Neural cell (in vitro differentiated cells): ENCODE measurements around the gene TMEM116. TPM values are rescaled to one million over a fixed set of nuclear protein-coding genes. Genes with fewer than 3 reads are reported as not detected.

Experiments used
- H2AFZ ChIP-seq: fragments of 200-600, 300-800 bp; sonication (generic), shearing (Covaris generic); 2 replicates; pipeline ENCODE4 v1.6.0; 2014; ENCODE audit warnings: low read depth, mild to moderate bottlenecking, antibody characterized with exemption, low read length, moderate library complexity
- H3F3A ChIP-seq: fragments of 200-600 bp; shearing (Covaris generic); 2 replicates; pipeline ENCODE4 v1.6.1; 2016; ENCODE audit warnings: mild to moderate bottlenecking, moderate library complexity, mixed read lengths, antibody characterized with exemption, low read length; ENCODE audit not compliant: insufficient read depth, poor library complexity, severe bottlenecking
- H3K27ac ChIP-seq: fragments of 200-600, 300-800 bp; sonication (generic), shearing (Covaris generic); 2 replicates; pipeline ENCODE4 v1.5.1; 2014; ENCODE audit warnings: mild to moderate bottlenecking, low read length, moderate library complexity
- H3K27me3 ChIP-seq: fragments of 300-800, 200-600 bp; sonication (generic), shearing (Covaris generic); 2 replicates; pipeline ENCODE4 v1.6.0; 2014; ENCODE audit warnings: mild to moderate bottlenecking, low read depth, low read length, moderate library complexity; ENCODE audit not compliant: insufficient read depth
- H3K36me3 ChIP-seq: fragments of 300-800, 200-600 bp; sonication (generic), shearing (Covaris generic); 2 replicates; pipeline ENCODE4 v1.5.1; 2014; ENCODE audit warnings: mild to moderate bottlenecking, antibody characterized with exemption, low read length, moderate library complexity; ENCODE audit not compliant: insufficient read depth
- H3K4me2 ChIP-seq: fragments of 300-800, 200-600 bp; sonication (generic), shearing (Covaris generic); 2 replicates; pipeline ENCODE4 v1.6.0; 2014; ENCODE audit warnings: mild to moderate bottlenecking, low read length
- H3K4me3 ChIP-seq: fragments of 300-800, 200-600 bp; sonication (generic), shearing (Covaris generic); 2 replicates; pipeline ENCODE4 v1.5.1; 2014; ENCODE audit warnings: mild to moderate bottlenecking, low read length, moderate library complexity
- H3K79me2 ChIP-seq: fragments of 200-600 bp; shearing (Covaris generic); replicated peaks from 2 replicates; pipeline ENCODE4 v1.6.0; 2014; ENCODE audit warnings: mild to moderate bottlenecking, low read length, moderate library complexity; ENCODE audit not compliant: insufficient read depth
- H3K9ac ChIP-seq: fragments of 300-800, 200-600 bp; sonication (generic), shearing (Covaris generic); 2 replicates; pipeline ENCODE4 v1.6.1; 2016; ENCODE audit warnings: mild to moderate bottlenecking, low read length, mixed read lengths
- H3K9me2 ChIP-seq: fragments of 200-600 bp; shearing (Covaris generic); 2 replicates; pipeline ENCODE4 v1.6.1; 2016; ENCODE audit warnings: mild to moderate bottlenecking, low read length, mixed read lengths; ENCODE audit not compliant: insufficient read depth
- H3K9me3 ChIP-seq: fragments of 200-600, 300-800 bp; sonication (generic), shearing (Covaris generic); 2 replicates; pipeline ENCODE4 v1.6.1; 2016; ENCODE audit warnings: mild to moderate bottlenecking, mixed run types, low read length, moderate library complexity, mixed read lengths
- H4K20me1 ChIP-seq: fragments of 200-600 bp; shearing (Covaris generic); 2 replicates; pipeline ENCODE4 v1.6.1; 2016; ENCODE audit warnings: mild to moderate bottlenecking, mixed run types; ENCODE audit not compliant: insufficient read depth
- EP300 ChIP-seq: fragments of 450-650 bp; conservative IDR thresholded peaks from 2 replicates; pipeline ENCODE4 v1.6.1; 2014; ENCODE audit warnings: antibody characterized with exemption, mild to moderate bottlenecking, moderate library complexity; ENCODE audit not compliant: poor library complexity, severe bottlenecking
- EZH2 ChIP-seq: fragments of 200-600, 300-800 bp; shearing (Covaris generic), sonication (generic); IDR thresholded peaks from 2 replicates; pipeline ENCODE4 v1.6.1; 2014; ENCODE audit warnings: antibody characterized with exemption, low read length, borderline replicate concordance, mild to moderate bottlenecking; ENCODE audit not compliant: insufficient read depth, poor library complexity, severe bottlenecking
- MXI1 ChIP-seq: fragments of 450-650 bp; conservative IDR thresholded peaks from 2 replicates; pipeline ENCODE4 v1.6.1; 2014; ENCODE audit warnings: antibody characterized with exemption, mild to moderate bottlenecking; ENCODE audit not compliant: poor library complexity, severe bottlenecking
- POLR2AphosphoS5 ChIP-seq: IDR thresholded peaks from 2 replicates; pipeline ENCODE4 v1.6.1; 2012
- RAD21 ChIP-seq: fragments of 450-650 bp; conservative IDR thresholded peaks from 2 replicates; pipeline ENCODE4 v1.6.1; 2014; ENCODE audit warnings: antibody characterized with exemption, mild to moderate bottlenecking, moderate library complexity
- SMC3 ChIP-seq: fragments of 450-650 bp; conservative IDR thresholded peaks from 2 replicates; pipeline ENCODE4 v1.6.1; 2014; ENCODE audit warnings: antibody characterized with exemption, mild to moderate bottlenecking, moderate library complexity; ENCODE audit not compliant: poor library complexity
- TAF1 ChIP-seq: IDR thresholded peaks from 2 replicates; pipeline ENCODE4 v1.6.1; 2012; ENCODE audit warnings: low read depth
- polyA plus RNA-seq: library from polyadenylated mRNA; depleted of rRNA; stranded (reverse); fragments of >200 nt; gene quantifications from 2 replicates; pipeline ENCODE4 v1.2.3, GENCODE V29; 2014
- TF ChIP-seq, protein P1 (sequence below): IDR thresholded peaks from 2 replicates; pipeline ENCODE4 v1.6.1; 2012; ENCODE audit warnings: borderline replicate concordance
- TF ChIP-seq, protein P2 (sequence below): fragments of 450-650 bp; IDR thresholded peaks from 2 replicates; pipeline ENCODE4 v1.5.1; 2014; ENCODE audit warnings: antibody characterized with exemption, mild to moderate bottlenecking, moderate library complexity; ENCODE audit not compliant: poor library complexity, severe bottlenecking

Gene TMEM116
- polyA plus RNA-seq, 1 donor from 2014 or later: 15.4 TPM

DNA sequence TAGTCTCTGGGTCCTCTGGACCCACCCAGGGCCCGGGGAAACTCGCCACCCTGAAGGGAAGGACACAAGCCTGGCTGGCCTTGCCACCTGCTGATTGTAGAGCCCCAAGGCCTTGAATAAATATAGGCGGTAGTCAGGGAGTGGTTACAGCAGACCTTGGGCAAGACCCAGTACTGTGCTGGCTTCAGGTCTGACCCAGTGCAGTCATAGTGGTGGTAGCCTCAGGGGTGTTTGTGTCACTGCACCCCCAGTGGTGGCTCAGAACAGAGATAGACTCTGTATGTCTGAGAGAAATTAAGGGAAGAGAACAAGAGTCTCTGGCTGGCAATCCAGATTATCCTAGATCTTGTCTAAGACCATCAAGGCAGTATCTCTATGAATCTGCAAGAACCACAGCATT is 107.5 kb downstream of the TMEM116 start:
- no peaks in the 10 kb centered on the region for H3K9me2 ChIP-seq
- no peak overlapping the region for H3K4me3 ChIP-seq

DNA sequence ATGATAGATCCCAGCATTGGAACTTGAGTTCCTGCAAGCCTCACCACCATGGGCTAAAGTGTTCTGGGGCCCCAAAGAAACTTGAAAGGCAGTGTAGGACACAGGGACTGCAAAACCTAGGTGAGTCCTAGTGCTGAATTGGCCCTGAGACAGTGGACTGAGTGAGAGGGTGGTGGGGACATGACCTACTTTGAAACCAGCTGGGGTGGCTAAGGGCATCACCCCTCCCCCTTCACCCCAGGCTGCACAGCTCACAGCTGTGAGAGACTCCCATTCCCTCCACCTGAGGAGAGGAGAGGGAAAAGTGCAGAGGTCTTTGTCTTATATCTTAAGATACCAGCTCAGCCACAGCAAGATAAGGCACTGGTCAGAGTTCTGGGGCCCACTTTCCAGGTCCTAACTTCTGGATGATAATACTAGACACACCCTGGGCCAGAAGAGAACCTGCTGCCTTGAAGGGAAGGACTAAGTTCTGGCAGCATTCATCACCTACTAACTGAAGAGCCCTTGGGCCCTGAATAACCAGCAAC is 108.5 kb downstream of the TMEM116 start:
- no peaks in the 10 kb centered on the region for H3K79me2 ChIP-seq
- no peak overlapping the region for H3K9ac ChIP-seq
- H3K4me3 ChIP-seq: no peak overlapping the region
- no peak for TF ChIP-seq MXI1
- TF ChIP-seq TAF1: no peak
- no peak for TF ChIP-seq EZH2
- TF ChIP-seq, protein P1, sequence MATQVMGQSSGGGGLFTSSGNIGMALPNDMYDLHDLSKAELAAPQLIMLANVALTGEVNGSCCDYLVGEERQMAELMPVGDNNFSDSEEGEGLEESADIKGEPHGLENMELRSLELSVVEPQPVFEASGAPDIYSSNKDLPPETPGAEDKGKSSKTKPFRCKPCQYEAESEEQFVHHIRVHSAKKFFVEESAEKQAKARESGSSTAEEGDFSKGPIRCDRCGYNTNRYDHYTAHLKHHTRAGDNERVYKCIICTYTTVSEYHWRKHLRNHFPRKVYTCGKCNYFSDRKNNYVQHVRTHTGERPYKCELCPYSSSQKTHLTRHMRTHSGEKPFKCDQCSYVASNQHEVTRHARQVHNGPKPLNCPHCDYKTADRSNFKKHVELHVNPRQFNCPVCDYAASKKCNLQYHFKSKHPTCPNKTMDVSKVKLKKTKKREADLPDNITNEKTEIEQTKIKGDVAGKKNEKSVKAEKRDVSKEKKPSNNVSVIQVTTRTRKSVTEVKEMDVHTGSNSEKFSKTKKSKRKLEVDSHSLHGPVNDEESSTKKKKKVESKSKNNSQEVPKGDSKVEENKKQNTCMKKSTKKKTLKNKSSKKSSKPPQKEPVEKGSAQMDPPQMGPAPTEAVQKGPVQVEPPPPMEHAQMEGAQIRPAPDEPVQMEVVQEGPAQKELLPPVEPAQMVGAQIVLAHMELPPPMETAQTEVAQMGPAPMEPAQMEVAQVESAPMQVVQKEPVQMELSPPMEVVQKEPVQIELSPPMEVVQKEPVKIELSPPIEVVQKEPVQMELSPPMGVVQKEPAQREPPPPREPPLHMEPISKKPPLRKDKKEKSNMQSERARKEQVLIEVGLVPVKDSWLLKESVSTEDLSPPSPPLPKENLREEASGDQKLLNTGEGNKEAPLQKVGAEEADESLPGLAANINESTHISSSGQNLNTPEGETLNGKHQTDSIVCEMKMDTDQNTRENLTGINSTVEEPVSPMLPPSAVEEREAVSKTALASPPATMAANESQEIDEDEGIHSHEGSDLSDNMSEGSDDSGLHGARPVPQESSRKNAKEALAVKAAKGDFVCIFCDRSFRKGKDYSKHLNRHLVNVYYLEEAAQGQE: no peak
- TF ChIP-seq RAD21: no peak
- TF ChIP-seq EP300: no peak
- TF ChIP-seq SMC3: no peak
- no peak for TF ChIP-seq POLR2AphosphoS5
- TF ChIP-seq, protein P2, sequence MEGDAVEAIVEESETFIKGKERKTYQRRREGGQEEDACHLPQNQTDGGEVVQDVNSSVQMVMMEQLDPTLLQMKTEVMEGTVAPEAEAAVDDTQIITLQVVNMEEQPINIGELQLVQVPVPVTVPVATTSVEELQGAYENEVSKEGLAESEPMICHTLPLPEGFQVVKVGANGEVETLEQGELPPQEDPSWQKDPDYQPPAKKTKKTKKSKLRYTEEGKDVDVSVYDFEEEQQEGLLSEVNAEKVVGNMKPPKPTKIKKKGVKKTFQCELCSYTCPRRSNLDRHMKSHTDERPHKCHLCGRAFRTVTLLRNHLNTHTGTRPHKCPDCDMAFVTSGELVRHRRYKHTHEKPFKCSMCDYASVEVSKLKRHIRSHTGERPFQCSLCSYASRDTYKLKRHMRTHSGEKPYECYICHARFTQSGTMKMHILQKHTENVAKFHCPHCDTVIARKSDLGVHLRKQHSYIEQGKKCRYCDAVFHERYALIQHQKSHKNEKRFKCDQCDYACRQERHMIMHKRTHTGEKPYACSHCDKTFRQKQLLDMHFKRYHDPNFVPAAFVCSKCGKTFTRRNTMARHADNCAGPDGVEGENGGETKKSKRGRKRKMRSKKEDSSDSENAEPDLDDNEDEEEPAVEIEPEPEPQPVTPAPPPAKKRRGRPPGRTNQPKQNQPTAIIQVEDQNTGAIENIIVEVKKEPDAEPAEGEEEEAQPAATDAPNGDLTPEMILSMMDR: no peak
- no peaks in the 10 kb centered on the region for H3K27me3 ChIP-seq
- H3K9me3 ChIP-seq: no peaks in the 10 kb centered on the region
- no peak overlapping the region for H2AFZ ChIP-seq
- H3K4me2 ChIP-seq: no peak overlapping the region
- peaks cover 6% of the 10 kb centered on the region for H3K36me3 ChIP-seq
- no peaks in the 10 kb centered on the region for H3K9me2 ChIP-seq
- H3K27ac ChIP-seq: no peak overlapping the region
- no peaks in the 10 kb centered on the region for H4K20me1 ChIP-seq
- H3F3A ChIP-seq: no peaks in the 10 kb centered on the region

More for the DNA sequence above, 107.5 kb downstream of the TMEM116 start:
- H4K20me1 ChIP-seq: no peaks in the 10 kb centered on the region
- no peaks in the 10 kb centered on the region for H3K27me3 ChIP-seq
- no peaks in the 10 kb centered on the region for H3K9me3 ChIP-seq
- no peak overlapping the region for H2AFZ ChIP-seq
- H3K79me2 ChIP-seq: no peaks in the 10 kb centered on the region
- no peak overlapping the region for H3K4me2 ChIP-seq
- no peak overlapping the region for H3K9ac ChIP-seq
- H3K27ac ChIP-seq: no peak overlapping the region
- TF ChIP-seq SMC3 (no peak), EP300 (no peak), RAD21 (no peak), TAF1 (no peak), POLR2AphosphoS5 (no peak), EZH2 (no peak)
- TF ChIP-seq, protein P2: no peak
- TF ChIP-seq, protein P1: no peak
- no peaks in the 10 kb centered on the region for H3F3A ChIP-seq
- peaks cover 6% of the 10 kb centered on the region for H3K36me3 ChIP-seq
